Activated T-cell treated with anti-CD3 and anti-CD28 coated beads for 24 hours (primary cell): ENCODE measurements around the gene PLCXD3.
"Not testable (repeated sequence)": the region's sequence is repeated elsewhere in the genome, so short reads cannot be mapped to it uniquely, and the experiment has no call there.

Experiments
- DNase-seq: peaks from one replicate; pipeline ENCODE4 v3.0.0-alpha.2; 2020; ENCODE audit warnings: low read depth

PLCXD3 gene

DNA sequence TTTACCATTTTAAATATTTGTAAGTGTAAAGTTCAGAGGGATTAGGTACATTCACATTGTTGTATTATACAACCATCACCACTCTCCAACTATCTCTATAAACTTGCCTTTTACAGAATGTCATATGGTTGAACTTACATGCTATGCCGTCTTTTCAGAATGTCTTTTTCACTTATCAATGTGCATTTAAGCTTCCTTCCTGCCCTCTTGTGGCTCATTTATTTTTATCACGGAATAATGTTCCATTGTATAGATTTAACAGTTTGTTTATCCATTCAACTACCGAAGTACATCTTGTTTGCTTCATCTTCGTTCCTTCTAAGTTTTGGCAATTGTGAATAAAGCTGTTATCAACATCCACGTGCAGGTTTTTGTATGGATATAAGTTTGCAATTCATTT, 163.8 kb downstream of the PLCXD3 start:
- no peak for DNase-seq

DNA sequence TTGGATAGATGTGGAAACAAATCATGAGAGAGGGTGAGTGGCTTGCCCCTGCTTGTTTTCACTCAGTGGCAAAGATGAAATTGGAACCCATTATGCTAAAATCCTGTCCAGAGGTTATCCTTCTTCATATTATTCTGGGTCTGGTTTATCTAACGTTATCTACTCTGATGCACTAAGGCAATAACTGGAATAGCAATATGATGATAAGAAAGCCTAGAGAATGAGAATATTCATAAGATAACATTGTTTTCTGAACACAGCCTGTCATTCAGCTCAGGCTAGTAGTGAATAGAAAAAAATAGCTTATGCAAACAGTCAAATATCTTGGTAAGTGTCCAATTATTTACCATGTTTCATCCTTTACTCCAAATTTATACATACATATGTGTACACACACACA, 165.1 kb downstream of the PLCXD3 start:
- DNase-seq, result no peak

DNA sequence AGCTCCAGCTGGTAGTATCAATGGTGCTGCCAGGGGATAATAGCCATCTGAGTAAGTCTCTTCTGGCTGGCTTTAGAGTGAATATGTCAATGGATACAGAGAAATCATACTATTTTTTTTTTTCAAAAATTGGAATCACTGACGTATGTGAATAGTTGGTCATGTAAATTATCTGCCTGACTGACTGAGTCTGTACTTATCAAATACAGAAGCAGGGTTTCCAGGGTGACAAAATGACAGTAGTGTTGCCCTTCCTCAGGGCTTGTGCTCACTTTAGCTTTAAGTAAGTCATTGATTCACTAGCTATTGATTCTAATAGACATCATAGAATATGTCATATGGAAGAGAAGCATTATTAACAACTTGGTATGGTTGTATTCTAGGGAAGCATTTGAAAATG, 171.1 kb downstream of the PLCXD3 start:
- no peak for DNase-seq

DNA sequence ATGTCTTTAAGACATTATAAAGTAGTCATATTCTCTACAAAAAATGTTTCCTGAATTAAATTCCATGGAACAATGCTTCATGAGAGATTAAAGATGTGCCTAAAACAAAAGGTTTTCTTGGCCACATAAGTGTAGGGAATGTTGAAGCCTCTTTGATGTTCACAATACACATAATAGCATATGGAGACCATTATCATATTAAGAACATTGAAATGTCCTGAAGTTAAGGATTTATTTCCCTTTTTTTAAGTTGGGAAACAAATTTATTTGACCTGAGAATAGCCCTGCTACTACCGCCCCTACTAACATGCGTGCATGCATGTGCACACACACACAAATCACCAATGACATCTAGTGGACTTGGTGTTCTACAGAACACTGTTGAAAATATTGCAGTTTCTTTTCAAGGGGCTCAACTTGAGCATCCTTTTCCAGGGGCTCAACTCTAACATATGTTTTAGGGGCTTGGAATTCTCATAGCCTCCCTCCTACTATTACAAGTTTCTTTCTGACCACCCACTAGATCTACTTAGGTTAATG, 172.2 kb downstream of the PLCXD3 start:
- no peak for DNase-seq

DNA sequence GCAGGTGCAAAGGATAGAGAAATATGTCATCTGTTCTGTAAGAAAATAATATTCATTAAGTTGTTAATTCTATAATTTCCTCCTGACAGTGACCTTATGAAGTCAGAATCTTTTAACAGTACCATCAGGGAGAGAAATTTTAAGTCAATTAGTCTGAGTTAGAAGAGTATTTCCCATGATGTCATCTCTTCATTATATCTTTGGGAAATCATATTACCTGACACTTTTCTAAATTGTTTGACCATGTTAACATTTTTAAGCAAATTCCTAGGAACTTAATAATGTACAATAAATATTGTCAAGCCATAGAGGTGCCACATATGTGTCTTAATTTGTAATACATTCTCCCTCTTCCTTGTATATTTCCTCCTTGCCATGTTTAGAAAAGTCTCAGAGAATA, 172.7 kb downstream of the PLCXD3 start:
- no peak for DNase-seq

DNA sequence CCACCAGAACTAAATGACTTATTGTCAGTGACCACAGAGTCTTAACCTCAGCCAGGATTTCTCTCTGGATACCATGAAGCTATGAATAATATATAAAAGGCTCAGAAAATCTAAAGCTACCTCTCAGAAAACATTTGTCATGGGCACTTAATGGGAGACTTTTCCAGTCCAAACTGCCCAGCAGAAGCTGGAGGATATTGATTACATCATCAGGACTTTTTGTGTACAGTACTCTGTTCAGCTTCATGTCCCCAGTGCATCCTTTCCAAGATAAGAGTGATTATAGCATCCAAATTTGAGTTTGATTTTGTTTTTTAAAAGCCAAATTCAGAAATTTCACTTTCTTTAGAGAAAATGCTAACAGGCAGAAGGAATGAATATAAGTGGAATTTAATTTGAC, 173.2 kb downstream of the PLCXD3 start:
- no peak for DNase-seq

DNA sequence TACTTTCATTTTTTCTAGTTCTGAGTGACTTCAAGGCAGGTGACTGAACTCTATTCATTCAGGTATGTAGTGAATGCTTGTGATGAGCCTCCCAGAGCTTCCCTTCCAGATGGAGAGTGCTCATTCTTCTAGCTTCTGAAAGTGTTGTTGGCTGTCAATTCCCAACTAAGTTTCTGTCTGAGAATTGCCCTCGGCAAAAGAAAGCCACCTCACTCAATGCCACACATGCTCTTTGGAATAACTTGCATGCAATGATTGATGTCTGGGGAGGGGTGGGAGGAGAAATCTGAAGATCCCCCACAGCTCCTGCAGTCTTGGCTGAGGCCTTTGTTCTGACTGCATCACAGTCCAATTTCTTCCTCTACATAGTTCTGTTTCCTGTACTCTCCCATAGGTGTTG, 173.9 kb downstream of the PLCXD3 start:
- no peak for DNase-seq

DNA sequence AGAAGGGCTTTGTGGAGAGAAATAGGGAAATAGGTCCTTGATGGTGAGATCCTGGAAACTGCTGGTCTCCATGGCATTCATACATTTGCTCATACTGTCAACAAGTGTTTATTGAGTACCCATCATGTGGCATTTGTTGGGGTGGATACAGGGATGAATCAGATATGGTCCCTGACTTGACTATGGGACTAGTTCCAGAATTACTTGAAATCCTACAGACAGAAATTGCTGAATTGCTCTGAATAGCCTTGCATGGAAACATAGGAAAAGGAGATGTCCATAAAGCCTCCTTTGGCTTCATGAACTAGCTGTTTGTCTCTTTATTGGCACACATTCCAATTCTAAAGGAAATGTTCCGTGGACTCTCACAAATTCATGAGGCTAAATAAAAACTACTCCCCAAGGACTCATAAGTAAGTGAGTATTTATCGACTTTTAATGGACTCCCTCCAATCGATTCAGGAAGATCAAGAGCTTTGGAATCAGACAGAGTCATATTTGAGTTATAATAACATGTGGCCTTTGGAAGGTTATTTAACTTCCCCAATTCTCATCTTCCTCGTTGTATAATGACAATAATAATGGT, 174.7 kb downstream of the PLCXD3 start:
- no peak for DNase-seq

DNA sequence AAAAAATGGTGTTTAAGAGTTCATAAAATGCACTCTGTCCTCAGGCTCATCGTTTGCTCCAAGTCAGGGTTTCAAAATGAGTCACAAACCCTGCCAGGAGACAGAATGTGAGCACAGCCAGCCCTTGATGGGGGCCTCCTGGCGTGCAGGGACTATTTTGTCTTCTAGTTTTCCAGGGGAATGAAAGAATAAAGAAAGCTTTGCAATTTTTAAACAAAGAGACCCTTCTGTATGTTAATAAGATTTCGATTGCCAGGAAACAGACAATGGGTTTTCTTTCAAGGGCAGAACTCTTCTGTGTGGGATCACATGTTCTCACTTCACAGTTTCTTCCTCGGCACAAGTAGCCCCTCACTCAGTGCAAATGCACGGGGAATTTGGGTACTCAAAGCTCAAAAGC, 175.6 kb downstream of the PLCXD3 start:
- DNase-seq, result no peak

DNA sequence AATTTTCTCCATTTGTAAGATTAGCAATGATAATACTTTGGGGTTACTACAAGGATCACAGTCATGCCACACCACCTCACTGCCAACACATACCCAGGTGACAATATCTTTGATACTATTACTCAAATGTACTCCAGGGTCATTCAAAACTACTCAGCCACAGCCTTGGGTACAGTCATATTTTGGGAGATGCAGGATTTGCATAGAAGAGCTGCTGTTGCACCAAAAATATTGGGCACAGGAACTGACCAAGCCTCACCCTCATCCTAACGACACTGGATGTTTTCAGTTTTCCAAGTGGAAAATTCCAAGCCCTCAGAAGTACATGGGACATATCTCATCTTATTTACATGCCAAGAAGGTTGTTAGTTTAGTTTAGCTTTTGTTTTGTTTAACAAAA, 176.2 kb downstream of the PLCXD3 start:
- no peak for DNase-seq

DNA sequence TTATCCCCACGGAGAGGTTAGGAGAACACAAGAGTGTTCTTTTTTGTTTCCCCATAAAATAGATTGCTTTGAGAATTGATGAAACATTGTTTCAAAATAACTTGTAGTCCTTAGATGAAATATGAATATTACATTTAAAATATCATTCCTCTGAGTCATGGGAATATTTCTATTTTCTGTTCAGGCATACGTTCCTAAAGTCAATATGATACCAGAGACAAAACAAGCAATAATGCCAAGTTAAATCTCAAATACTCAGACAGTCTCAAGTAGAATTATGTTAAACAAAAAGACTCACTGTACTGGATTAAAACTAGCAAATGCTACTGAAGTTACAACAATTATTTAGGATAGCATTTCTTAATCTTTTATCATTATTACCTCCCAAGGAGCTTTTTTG, 185.3 kb downstream of the PLCXD3 start:
- no peak for DNase-seq

DNA sequence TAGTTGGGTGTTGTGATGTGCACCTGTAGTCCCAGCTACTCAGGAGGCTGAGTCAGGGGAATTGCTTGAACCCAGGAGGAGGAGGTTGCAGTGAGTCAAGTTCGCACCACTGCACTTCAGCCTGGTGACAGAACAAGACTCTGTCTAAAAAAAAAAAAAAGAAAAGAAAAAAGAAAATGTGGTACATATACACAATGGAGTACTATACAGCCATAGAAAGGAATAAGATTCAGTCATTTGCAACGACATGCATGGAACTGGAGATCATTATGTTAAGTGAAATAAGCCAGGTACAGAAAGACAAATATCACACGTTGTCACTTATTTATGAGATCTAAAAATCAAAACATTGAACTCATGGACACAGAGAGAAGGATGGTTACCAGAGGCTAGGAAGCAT, 187.6 kb downstream of the PLCXD3 start:
- not testable (repeated sequence) for DNase-seq

DNA sequence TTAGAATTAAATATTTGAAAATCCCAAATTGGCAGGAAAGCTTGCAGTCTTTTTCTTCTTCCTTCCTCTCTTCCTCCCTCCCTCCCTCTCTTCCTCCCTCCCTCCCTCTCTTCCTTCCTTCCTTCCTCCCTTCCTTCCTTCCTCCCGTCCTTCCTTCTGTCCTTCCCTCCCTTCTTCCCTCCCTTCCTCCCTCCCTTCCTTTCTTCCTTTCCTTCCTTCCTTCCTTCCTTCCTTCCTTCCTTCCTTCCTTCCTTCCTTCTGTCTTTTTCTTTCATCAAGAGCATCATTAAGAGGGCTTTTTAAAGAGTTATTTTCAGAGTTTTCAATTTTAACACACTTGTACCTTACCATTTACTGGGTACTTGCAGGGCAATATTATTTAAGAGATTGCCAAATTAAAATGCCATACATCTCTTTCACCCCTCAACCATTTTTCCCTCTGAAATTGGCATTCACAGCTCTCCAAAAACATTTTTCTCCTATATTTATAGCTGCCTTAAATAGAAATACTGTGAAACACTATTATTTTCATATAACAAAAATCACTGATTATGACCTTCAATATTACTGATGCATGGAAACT, 197.8 kb downstream of the PLCXD3 start:
- DNase-seq, result no peak

DNA sequence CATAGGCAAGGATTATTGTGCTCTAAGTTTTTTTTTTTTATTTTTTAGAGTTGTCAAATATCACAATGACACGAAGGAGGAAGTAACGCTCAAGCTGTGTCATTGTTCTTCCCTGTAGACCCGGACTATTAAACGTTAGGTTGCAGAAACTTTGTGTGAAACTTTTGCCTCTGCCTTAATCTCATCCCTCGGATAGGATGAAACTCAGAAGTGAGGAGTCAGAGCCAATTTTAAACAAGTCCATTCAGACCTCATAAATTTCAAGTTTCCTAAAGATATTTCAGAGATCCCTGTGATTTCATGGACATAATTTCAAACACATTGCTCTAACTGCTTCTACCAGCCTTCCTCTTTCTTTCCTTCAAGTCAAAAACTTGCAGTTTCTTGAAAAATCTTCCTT, 198.3 kb downstream of the PLCXD3 start:
- DNase-seq, result no peak

DNA sequence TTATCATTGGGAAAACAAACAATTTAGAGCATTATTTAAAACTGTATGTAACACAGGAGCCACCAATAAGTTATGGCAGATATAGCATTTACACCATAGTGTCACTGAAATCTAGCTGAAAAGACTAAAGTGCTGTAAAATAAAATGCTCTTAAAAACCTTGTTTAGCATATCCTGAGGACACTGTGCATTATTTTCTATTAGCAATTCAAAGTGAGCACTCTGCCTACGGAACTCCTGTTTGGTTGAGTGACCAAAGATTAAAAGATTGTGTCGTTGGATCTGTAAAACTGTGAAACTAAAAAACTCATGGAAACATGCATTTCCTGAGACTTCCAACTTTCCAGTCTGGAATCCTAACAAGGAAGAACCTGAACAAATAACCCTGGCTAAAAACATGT, 201.1 kb downstream of the PLCXD3 start:
- DNase-seq, result no peak

DNA sequence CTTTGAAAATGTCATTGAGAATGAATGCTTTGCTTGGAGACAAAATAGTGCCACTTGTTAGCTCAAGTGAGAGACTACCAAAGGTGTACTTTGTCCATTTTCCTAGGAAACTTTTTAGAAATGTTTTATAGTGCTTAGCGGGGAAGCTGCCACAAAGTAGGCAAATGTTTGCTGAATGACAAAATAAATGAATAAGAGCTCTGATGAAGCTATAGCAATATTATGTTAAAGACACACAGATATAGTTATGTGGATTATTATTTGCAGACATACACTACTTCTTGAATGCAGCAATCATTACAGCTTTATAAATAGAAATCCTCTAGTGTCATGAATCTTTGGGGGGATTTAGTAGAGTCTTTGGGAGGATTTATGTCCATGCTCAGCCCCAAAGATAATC, 204.4 kb downstream of the PLCXD3 start:
- no peak for DNase-seq

DNA sequence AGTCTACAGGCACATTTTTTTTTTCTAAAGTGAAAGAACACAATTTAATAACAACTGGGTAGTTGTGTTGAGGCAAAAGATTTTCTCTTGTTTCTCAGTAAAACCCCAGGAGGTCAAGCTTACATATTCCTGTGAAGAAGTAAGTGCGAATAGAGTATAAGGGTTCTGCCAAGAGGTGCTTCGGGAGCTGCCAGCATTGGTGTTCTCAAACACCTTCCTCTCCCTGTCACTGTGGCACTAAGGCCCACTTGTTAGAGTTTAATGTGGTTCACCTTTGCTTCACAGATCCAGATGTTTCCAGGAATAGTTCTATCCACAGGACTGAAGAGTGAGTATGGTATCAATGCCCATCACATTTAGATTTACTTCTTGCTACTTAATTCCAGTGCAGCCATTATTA, 205.3 kb downstream of the PLCXD3 start:
- no peak for DNase-seq

DNA sequence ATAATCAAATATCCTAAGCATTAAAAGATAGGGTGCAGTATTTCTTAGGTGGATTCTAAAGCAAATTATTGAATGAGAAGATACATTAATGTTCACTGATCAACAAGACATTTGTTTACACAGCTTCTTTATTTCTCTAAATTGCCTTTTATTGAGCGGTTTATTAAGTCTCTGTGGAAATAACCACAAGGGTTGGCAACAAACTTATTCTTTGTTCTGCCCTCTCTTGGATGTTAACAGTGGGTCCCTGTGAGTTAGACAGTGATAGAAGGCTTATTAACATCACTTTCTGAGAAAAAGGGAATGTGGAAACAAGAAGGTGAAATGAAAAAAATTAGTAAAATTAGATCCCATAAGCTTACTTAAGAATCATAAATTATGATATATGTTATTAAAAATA, 214.3 kb downstream of the PLCXD3 start:
- DNase-seq, result no peak

DNA sequence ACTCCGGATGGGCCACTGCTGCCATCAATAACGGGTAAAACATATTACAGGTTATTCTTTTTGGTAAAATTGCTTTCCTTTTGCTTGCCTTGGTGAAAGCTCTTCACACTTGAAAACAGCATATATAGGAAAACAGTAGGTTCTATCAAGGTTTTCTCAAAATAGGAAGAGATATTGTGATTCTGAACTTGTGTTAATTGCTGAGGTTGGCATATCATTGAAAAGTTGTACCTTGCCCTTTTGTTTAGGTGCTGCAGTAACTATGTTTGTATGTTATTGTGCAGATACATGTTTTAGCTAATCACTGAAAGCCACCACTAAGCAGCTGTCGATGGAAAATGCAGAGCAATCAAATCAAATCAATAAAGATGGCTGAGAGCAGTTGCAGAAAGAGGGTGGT, 219.1 kb downstream of the PLCXD3 start:
- DNase-seq, result no peak

DNA sequence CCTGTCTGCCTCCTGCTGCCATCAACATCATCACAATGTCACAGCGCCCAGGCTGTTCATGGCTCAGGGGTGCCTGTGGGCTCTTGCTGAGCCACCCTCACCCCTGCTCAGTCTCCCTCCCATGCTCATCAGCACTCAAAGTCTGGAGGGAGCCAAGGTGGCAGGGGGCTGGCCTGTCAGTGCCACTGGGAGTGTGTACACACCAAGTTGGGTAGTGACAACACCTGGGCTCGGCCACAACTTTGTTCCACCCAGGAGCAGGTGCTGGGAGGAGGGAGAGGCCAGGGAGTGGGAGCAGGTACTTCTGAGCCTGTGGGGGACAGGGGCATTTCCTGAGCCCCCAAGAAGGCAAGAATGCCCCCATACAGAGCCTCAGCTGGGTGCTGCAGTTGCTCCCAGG, 219.6 kb downstream of the PLCXD3 start:
- no peak for DNase-seq

DNA sequence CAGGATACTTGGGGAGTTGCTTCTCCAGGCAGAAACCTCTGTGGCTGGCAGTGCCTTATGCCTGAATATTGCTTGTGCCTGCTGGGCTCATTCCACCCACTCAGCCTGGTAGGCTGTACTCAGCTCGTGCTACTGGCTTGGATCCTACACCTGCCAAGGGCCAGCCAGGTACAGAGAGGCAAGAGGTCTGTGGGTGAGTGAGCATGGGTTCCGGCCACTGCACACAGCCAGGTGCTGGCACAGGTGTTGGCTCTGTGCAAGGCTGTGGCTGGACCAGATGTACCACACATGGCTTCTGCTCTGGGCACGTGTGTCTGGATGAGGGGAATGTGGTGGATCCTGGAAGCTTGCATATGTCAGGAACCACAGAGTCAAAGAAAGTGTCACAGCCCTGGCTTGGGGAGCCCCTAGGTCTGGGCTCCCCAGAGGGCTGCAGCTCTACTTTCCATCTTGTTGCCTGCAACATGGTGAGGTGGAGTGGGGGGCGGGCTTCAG, 220.4 kb downstream of the PLCXD3 start:
- no peak for DNase-seq

DNA sequence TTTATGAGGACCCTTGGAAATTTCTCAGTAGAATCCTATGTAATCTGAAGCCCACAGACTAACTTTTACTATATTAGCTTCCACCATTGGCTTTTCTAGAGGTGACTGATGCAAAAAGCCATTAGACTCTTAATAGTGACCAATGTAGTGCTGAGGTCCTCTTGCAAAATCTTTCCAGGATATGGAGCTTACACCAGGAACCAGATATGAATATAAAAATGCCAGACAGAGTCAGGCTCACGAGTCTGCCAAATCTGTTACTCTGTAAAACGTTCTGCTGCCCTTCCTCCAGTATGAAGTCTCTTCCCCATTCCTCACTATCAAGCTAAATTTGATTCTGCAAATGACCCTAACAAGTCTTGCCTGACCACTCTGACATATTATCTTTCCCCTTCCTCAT, 223.7 kb downstream of the PLCXD3 start:
- no peak for DNase-seq

DNA sequence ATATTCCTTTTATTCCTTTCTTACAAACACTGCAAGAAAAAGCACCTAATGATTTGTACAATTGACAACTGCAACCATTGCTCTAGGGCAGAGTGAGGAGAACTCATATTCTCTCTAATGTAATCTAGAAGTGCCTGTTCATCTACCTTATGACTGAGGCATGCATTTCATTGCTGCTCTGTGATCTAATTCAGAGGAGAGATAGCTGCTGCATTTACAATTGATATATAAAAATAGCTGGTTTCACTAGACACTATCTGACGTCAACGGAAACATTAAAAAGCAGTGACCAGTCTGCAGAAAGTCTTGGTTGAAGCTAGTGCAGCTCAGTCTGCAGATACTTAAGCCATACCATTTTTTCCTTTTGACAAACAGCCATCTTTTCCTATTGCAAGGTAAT, 224.2 kb downstream of the PLCXD3 start:
- no peak for DNase-seq

DNA sequence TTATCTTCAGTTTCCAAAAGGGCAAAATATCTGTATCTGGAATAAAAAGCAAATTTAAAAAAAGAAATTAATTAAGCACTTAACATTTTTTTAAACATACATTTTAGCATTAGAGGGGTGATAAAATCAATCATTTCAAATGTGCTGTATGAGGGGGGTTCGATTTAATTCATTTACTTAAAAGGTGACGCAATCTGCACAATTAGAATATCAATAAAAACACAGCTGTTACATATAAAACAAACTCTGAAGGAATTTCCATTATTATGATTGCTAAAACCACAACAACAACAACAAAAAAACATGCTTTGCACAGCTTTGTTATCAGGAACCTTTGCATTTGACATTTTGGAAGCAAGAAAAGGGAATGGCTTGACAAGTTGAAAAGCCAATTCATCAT, 225.5 kb downstream of the PLCXD3 start:
- no peak for DNase-seq
